ENCODE data around the gene PPP4R1. TPM values are rescaled to one million over a fixed set of nuclear protein-coding genes. Genes with fewer than 3 reads are reported as not detected.

PPP4R1 gene
- total and polyA plus RNA-seq, 2 donors = 41.8 to 174 TPM

- H3K4me1 ChIP-seq (ENCODE audit: insufficient read depth) = peaks cover 2% of the 10 kb centered on the region
- peaks cover 4% of the 10 kb centered on the region for H3K36me3 ChIP-seq (ENCODE audit: insufficient read depth)
- no peak overlapping the region for H3K27ac ChIP-seq (ENCODE audit: low read depth)
- no peak overlapping the region for H3K4me3 ChIP-seq (ENCODE audit: low read depth, low read length)
- DNase-seq (ENCODE audit: extremely low spot score) = no peak
- 96% methylated on average over 4 of the region's 4 CpGs for WGBS
These were observed 17.4 kb downstream of the PPP4R1 start for GRCh38 chr18:9596843-9597526.

- H3K36me3 ChIP-seq (ENCODE audit: insufficient read depth) = peaks cover 4% of the 10 kb centered on the region
- no peak overlapping the region for H3K27ac ChIP-seq (ENCODE audit: low read depth)
- no peak for DNase-seq (ENCODE audit: extremely low spot score)
- WGBS = 46% methylated on average over 3 of the region's 3 CpGs
- no peak overlapping the region for H3K4me3 ChIP-seq (ENCODE audit: low read depth, low read length)
- H3K4me1 ChIP-seq (ENCODE audit: insufficient read depth) = peaks cover 2% of the 10 kb centered on the region
These were observed 18.1 kb downstream of the PPP4R1 start for GRCh38 chr18:9596226-9596625.

GRCh38 chr18:9594823-9595596 lies 19.3 kb downstream of the PPP4R1 start:
- no peak for DNase-seq (ENCODE audit: extremely low spot score)
- Histone ChIP-seq H3K4me3 (ENCODE audit: low read depth, low read length) (no peak overlapping the region), H3K36me3 (ENCODE audit: insufficient read depth) (peaks cover 6% of the 10 kb centered on the region), H3K4me1 (ENCODE audit: insufficient read depth) (peaks cover 2% of the 10 kb centered on the region), H3K27ac (ENCODE audit: low read depth) (peak overlapping the region; percentile 18)
- WGBS = 51% methylated on average over 1 of the region's 1 CpG

- no peak for DNase-seq (ENCODE audit: extremely low spot score)
- WGBS = 94% methylated on average over 4 of the region's 4 CpGs
- Histone ChIP-seq H3K4me1 (ENCODE audit: insufficient read depth) (no peaks in the 10 kb centered on the region), H3K27ac (ENCODE audit: low read depth) (no peak overlapping the region), H3K4me3 (ENCODE audit: low read depth, low read length) (no peak overlapping the region), H3K36me3 (ENCODE audit: insufficient read depth) (peaks cover 7% of the 10 kb centered on the region)
These were observed 26.4 kb downstream of the PPP4R1 start for GRCh38 chr18:9587924-9588323.

- Histone ChIP-seq H3K4me3 (ENCODE audit: low read depth, low read length) (no peak overlapping the region), H3K36me3 (ENCODE audit: insufficient read depth) (peaks cover 7% of the 10 kb centered on the region), H3K27ac (ENCODE audit: low read depth) (no peak overlapping the region), H3K4me1 (ENCODE audit: insufficient read depth) (no peaks in the 10 kb centered on the region)
- DNase-seq (ENCODE audit: extremely low spot score) = no peak
- WGBS = 93% methylated on average over 3 of the region's 3 CpGs
These were observed 27.5 kb downstream of the PPP4R1 start for GRCh38 chr18:9586814-9587213.

GRCh38 chr18:9581667-9582066 lies 32.7 kb downstream of the PPP4R1 start:
- no peak for DNase-seq (ENCODE audit: extremely low spot score)
- Histone ChIP-seq H3K4me3 (ENCODE audit: low read depth, low read length) (no peak overlapping the region), H3K36me3 (ENCODE audit: insufficient read depth) (peaks cover 4% of the 10 kb centered on the region), H3K4me1 (ENCODE audit: insufficient read depth) (no peaks in the 10 kb centered on the region), H3K27ac (ENCODE audit: low read depth) (no peak overlapping the region)
- 97% methylated on average over 7 of the region's 7 CpGs for WGBS

- H3K4me1 ChIP-seq (ENCODE audit: insufficient read depth) = no peaks in the 10 kb centered on the region
- H3K36me3 ChIP-seq (ENCODE audit: insufficient read depth) = peaks cover 2% of the 10 kb centered on the region
- no peak overlapping the region for H3K4me3 ChIP-seq (ENCODE audit: low read depth, low read length)
- H3K27ac ChIP-seq (ENCODE audit: low read depth) = no peak overlapping the region
- no peak for DNase-seq (ENCODE audit: extremely low spot score)
These were observed 36.1 kb downstream of the PPP4R1 start for GRCh38 chr18:9578306-9578705.

GRCh38 chr18:9577361-9577760 lies 37.0 kb downstream of the PPP4R1 start:
- Histone ChIP-seq H3K27ac (ENCODE audit: low read depth) (no peak overlapping the region), H3K36me3 (ENCODE audit: insufficient read depth) (no peaks in the 10 kb centered on the region), H3K4me3 (ENCODE audit: low read depth, low read length) (no peak overlapping the region), H3K4me1 (ENCODE audit: insufficient read depth) (no peaks in the 10 kb centered on the region)
- no peak for DNase-seq (ENCODE audit: extremely low spot score)
- WGBS = 96% methylated on average over 9 of the region's 9 CpGs

GRCh38 chr18:9575558-9575957 lies 38.8 kb downstream of the PPP4R1 start:
- H3K27ac ChIP-seq (ENCODE audit: low read depth) = no peak overlapping the region
- peak; percentile 70 for DNase-seq (ENCODE audit: extremely low spot score)
- H3K4me1 ChIP-seq (ENCODE audit: insufficient read depth) = no peaks in the 10 kb centered on the region
- H3K4me3 ChIP-seq (ENCODE audit: low read depth, low read length) = no peak overlapping the region
- WGBS = 6% methylated on average over 5 of the region's 5 CpGs
- peaks cover 2% of the 10 kb centered on the region for H3K36me3 ChIP-seq (ENCODE audit: insufficient read depth)

- Histone ChIP-seq H3K4me3 (ENCODE audit: low read depth, low read length) (no peak overlapping the region), H3K36me3 (ENCODE audit: insufficient read depth) (peaks cover 2% of the 10 kb centered on the region), H3K4me1 (ENCODE audit: insufficient read depth) (no peaks in the 10 kb centered on the region), H3K27ac (ENCODE audit: low read depth) (no peak overlapping the region)
- no peak for DNase-seq (ENCODE audit: extremely low spot score)
- 87% methylated on average over 7 of the region's 7 CpGs for WGBS
These were observed 39.8 kb downstream of the PPP4R1 start for GRCh38 chr18:9574473-9575115.

GRCh38 chr18:9571546-9571945 lies 42.8 kb downstream of the PPP4R1 start:
- WGBS = 93% methylated on average over 3 of the region's 3 CpGs
- Histone ChIP-seq H3K4me3 (ENCODE audit: low read depth, low read length) (no peak overlapping the region), H3K36me3 (ENCODE audit: insufficient read depth) (peaks cover 2% of the 10 kb centered on the region), H3K4me1 (ENCODE audit: insufficient read depth) (no peaks in the 10 kb centered on the region), H3K27ac (ENCODE audit: low read depth) (no peak overlapping the region)
- no peak for DNase-seq (ENCODE audit: extremely low spot score)

GRCh38 chr18:9570255-9570654 lies 44.1 kb downstream of the PPP4R1 start:
- Histone ChIP-seq H3K27ac (ENCODE audit: low read depth) (no peak overlapping the region), H3K36me3 (ENCODE audit: insufficient read depth) (peaks cover 2% of the 10 kb centered on the region)
- WGBS = 78% methylated on average over 3 of the region's 3 CpGs

GRCh38 chr18:9569178-9569577 lies 45.2 kb downstream of the PPP4R1 start:
- H3K4me1 ChIP-seq (ENCODE audit: insufficient read depth) = no peaks in the 10 kb centered on the region
- WGBS = 92% methylated on average over 8 of the region's 8 CpGs
- peaks cover 2% of the 10 kb centered on the region for H3K36me3 ChIP-seq (ENCODE audit: insufficient read depth)
- no peak overlapping the region for H3K27ac ChIP-seq (ENCODE audit: low read depth)
- H3K4me3 ChIP-seq (ENCODE audit: low read depth, low read length) = no peak overlapping the region
- no peak for DNase-seq (ENCODE audit: extremely low spot score)

More at GRCh38 chr18:9570255-9570654, 44.1 kb downstream of the PPP4R1 start:
- H3K4me1 ChIP-seq (ENCODE audit: insufficient read depth) = no peaks in the 10 kb centered on the region
- H3K4me3 ChIP-seq (ENCODE audit: low read depth, low read length) = no peak overlapping the region
- DNase-seq (ENCODE audit: extremely low spot score) = no peak

- DNase-seq (ENCODE audit: extremely low spot score) = no peak
- Histone ChIP-seq H3K4me3 (ENCODE audit: low read depth, low read length) (no peak overlapping the region), H3K4me1 (ENCODE audit: insufficient read depth) (no peaks in the 10 kb centered on the region), H3K36me3 (ENCODE audit: insufficient read depth) (peaks cover 2% of the 10 kb centered on the region), H3K27ac (ENCODE audit: low read depth) (no peak overlapping the region)
These were observed 46.2 kb downstream of the PPP4R1 start for GRCh38 chr18:9568186-9568585.

All from urinary bladder (tissue), 4 donors.